GM21825 (cell line): ENCODE measurements around the gene ASPG.

Experiments
- ATAC-seq: cut with Tn5 transposase; IDR thresholded peaks from one replicate; pipeline ENCODE4 v1.9.1; 2021; ENCODE audit warnings: mild to moderate bottlenecking, moderate library complexity; ENCODE audit not compliant: unreplicated experiment

The ASPG gene

DNA sequence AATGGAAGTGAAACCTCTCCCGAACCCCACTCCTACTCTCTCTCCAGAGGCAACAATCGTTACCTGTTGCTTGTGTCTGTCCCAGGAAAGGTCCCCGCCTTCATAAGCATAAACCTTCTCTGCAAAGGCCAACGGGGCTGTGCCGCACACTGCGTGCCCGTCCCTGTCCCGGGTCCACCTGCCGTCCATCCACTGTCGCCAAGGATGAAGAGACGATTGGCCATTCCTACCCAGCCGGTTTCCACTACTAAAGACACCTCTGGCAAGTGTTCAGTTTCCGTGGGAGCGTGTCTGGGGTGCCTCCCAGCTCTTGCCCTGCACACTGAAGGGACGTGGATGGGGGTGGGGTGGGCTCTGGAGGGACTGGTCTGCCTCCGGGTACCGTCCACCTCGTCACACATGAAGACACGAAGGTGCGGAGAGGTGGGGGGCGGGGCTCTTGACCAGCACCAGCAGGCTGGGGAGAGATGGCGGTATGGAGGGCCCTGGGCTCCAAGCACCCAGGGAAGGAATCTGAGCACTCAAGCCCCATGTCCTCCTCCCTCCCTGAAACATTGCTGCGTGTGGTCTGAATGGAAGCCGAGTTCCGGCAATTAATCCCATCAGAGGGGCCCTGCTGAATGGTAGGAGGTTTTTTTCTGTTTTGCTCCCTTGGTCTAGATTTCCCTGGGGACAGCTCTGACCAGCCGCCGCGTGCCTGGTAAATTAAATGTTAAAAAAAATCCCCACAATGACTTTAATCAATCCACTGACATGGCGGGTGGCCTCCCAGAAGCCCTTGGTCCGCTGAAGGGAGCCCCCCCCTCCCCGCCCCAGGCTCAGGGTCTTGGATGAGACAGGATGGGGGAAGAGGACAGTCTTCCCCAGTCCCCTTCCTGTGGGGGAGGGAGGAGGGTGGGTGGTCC, 48.8 kb downstream of the ASPG start:
- no peak for ATAC-seq

DNA sequence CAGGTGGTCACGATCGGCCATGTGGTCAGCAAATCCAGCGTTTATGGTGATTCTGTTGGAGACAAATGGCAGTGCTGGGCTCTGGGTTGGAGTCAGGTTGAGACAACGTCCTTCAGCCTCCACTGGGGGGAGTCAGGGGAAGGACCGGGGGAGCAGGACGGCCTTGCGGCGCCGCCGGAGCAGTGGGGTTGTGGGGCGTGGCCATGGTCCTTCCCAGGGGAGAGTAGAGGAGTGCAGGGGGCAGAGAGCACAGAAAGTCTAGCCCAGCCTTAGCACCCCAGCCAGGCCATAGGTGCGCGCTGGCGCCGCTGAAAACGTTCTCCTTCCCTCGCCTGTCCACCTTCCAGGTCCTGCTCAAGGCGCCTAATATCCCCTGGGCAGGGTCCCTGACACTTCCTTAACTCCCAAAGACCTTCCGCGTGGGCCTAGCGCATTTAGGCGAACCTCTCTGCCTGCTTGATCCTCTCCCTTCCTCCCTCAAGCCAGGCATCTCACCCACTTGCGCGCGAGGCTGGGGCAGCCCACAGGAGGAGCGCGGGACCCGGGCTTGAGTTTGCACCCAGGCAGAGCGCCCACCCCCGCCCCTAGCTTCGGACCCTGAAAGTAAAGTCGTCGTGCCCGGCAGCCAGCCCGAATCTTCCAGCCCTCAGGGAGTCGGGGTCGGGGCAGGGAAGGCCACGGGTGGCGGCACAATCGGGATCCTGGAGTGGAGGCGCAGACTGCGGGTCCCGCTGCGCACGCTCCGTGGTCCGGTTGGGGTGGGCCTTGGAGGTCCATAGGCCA, 49.8 kb downstream of the ASPG start:
- ATAC-seq, result no peak

DNA sequence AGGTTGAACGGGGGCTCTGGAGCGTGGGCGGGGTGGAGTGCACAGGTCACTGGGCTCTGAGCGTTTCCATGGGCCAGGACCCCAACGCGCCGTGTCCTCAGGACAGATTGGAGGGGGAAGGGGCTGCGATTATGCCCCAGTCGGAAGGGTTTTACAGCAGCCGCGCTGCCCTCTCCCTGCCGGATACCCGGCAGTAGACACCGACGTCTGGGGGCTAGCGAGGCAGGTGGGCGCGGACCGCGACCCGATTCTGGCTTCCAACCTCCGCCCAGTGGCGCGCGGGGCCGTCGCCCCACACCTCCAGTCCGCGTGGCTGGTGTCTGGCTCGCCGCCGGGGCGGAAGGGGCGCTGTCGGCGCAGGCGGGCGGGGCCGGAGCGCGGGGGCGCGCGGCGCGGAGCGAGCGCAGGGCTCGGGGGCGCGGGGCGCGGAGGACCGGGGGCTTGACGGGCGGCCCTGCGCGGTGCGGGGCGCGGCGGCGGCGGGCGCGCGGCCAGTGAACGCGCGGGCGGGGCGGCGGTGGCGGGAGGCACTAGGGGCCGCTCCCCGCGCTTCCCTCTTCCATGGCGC, 50.5 kb downstream of the ASPG start:
- no peak for ATAC-seq

DNA sequence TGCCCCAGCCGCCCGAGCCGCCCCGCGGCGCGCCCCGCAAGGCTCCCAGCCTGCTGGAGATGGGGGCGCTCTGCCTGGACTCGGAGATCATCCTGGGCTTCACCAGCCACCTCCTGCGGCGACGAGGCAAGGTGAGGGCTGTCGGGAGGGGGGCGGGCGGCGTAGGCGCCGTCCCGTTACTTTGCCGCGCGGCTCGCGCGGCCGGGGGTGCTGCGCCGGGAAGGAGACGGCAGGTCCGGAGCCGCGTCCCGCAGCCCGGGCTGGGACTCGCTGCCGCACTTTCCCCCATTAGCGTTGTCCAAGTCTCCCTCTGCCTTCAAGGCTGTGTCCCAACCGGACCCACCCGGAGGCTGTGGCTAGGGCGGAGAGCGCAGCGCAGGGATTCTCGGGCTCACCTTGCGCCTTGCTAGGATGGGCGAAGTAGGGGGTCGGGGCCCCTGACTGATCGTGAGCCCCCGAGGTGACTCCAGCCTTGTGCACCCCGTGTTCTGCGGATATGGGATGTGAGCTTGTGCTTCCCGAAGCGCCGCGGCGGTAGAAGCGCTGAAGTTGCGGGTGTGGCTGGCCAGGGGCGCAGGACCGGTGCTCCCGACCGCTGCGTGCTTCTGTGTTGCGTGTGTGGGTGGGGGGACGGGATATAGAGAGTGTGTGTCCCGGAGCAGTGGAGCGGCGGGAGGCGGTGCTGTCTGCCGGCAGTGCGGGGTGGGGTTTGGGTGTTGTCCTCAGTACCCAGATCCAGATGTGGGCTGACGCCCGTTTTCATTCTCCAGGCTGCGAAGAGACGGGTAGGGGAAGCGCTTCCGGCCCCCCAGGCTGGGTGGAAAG, 51.2 kb downstream of the ASPG start:
- ATAC-seq, result no peak

DNA sequence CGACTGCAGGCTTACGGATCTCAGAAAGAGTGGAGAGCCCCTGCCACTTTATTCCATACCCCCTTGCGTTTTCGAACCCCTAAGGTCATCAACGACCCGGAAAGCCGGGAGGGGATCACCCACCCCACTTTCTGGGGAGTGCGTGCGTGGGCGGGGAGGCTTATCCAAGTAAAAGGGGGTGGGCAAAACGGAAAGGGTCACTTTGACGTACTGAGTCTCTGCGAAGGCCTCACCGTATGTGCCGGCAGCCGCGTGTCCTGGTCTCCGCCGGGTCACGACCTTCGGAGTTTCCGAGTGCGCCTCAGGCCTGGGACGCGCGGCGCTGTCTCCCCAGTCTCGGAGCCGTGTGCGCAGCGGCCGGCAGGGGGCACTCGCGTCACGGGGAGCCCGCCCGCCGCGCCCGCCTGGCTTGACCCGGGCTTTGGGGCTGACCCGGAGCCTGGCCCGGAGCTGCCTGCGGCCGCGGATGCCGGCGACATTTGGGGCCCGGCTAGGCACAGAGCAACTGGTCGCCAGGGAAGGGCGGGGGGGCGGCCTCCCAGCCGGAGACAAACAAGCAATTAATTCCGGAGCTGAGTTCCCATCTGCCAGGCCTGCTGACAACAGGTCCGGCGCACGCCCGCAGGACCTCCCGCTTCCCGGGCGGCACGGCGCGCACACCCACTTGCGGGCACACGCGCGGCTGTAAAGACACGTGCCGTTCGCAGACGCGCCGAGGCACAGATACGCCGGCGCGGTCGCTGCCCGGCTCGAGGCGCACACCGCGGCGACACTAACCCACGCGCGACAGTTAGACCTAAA, 52.0 kb downstream of the ASPG start:
- no peak for ATAC-seq

DNA sequence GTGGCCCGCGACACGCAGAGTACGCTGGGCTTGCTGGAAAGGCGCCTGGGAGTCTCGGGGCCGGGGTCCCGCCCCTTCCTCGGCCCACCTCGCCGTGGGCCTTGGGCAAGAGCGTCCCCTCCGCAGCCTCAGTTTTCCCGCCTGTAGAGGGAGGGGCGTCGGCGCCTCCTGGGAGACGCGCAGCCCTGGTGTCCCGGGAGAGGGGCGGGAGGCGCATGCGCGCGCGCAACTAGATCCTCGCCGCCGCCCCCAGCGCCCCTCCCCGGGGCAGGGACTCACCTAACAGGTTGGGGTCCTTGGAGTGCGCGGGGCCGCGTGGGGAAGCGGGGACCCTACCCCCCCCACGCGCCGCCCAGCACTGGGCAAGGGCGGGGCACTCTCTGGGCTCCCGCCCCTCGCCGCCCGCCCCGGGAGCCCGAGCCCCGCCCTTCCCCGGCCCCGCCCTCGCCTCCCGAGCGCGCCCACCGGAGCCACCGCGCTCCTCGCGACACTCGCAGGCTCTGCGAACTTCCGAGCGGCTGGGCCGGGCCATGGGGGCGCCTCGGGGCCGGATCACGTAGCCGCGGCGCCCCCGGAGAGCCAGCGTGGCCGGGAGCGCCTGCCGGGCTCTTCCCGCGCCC, 52.7 kb downstream of the ASPG start, which contains the start of gene KIF26A:
Gene KIF26A, plus strand, starts transcription at position 490 of the 620 bp plus-strand sequence. CDS start 136 bp downstream, outside the sequence.
- no peak for ATAC-seq

DNA sequence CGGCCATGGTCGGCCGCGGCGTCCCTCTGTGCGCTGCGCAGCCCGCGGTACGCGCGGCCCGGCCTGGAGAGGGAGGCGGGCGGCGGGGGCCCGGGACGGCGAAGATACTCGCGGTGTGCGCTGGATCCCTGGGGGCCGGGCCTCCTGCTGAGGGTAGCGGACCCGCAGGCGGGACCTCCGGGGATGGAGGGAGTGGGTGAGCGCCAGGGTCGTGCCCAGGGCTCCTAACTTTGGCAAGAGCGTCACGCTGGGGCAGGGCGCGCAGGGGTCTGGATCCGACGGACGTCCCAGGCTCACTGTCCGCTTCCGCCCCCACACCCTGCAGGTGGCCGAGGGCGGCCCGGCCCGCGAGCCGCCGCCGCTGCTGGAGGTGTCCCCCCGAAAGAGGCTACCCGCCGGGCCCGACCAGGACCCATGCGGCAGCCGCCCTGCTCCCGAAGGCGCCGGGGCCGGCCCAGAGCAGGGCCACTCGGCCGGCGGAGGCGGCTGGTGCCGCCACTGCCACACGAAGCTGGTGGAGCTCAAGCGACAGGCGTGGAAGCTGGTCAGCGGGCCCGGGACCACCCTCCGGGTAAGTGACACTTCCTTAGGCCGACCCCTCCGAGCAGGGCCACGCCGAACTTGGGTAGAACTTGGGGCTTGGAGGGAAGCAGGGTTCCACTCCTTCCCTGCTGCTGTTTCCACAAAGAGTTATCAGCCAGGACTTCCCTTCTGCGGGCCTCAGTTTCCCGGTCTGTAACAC, 53.4 kb downstream of the ASPG start:
- ATAC-seq, result no peak

DNA sequence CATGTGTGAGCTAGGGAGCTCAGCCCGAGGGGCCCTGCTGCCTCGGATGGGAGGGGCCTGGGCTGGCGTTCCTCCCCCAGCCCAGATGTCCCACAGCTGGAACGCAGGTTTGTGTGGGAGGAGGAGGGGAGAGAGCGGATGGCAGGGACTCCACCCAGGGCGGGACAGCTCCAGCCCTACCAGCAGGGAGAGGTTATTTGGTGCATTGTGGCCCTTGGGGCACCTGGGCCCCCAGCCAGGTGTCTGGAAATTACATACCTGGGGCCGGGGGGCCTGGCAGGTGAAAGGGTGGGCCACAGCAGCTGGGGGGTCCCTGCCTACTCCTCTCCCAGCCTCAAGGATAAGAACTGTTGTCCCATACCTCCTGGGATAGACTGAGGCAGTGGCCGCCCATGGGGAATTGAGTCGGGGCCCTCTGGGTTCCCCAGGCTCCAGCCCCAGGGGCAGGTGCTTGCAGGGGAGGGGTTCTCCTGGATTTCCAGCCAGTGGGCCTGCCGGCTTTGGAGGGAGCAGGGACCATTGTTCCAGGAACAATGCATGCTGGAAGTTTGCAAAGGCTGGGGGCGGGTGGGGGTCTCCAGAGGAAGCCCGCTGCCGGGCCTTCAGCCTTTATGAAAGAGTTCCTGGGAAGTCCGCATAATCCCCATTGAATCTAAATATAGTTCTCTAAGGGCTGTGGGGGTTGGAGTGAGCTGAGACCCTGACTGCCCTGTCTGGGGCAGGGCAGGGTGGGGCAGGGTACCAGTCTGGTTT, 54.1 kb downstream of the ASPG start:
- no peak for ATAC-seq

DNA sequence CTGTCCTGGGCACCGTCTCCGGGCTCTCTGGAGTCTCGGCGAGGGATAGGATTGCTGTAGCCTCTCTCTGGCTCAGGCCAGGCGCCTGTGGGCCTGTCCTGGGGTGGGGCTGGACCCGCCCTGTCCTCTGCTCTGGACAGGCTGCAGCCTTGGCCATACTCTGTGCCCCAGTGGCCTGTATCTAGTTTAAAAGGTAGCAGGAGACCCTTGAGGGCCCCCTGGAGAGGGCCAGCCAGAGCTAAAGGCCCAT, 54.6 kb downstream of the ASPG start:
- no peak for ATAC-seq

DNA sequence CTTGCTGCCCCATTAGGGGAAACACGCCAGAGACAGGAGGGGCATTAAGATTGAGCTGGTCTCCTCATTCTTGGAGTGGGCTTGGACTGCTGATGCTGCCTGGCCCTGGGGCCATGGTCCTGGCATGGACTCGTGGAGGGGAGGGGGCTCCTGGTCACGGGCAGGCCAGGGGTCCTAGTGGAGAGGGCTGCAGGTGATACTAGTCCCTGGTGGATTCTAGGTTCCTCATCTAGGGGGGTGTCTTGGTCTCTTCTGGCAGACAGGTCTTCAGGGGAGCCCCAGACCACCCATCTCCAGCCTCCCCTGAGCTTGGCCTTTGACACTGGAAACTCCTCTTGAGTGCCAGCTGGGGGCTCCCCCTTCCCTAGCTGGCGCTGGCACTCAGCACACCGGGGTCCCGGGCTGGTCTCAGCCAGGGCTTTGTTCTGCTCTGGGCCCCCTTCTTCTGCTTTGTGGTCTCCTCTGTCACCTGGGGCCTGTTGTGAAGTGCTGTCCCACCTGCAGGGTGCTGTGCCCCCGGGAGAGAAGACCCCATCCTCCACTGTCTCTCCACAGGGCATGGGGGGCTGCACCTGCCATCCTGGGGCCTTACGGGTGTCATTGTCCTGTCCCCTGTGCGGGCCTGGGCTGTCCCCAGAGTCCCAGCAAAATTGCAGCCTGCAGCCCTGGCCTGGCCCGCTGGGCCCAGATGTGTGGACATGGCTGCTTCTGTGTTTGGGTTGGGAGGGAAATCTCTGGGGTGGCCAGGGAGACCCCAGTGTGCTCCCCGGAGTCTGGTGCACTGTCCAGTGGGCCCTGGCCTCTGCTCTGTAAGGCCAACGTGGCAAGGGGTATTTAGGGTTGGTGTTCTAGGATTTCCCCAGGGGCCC, 55.2 kb downstream of the ASPG start:
- no peak for ATAC-seq

DNA sequence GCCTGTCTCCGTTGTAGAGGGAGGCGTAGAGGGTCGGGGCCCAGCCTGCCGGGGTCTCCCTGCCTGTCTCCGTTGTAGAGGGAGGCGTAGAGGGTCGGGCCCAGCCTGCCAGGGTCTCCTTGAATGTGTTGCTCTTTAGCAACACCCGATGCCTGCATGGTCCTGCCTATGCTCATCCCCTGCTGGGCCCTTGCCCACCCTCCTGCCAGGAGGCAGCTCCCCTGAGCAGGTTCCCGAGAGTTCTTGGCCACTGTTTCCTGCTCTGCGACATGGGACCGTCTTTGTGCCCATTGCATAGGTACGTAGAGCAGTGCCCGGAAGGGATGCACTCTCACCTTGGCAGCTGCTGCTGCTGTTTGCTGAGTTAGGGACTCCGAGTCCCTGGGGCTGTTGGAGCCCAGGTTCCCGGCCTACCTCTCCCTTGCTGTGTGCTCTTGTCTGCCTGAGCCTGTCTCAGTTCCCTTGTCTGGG, 56.2 kb downstream of the ASPG start:
- ATAC-seq, result no peak

DNA sequence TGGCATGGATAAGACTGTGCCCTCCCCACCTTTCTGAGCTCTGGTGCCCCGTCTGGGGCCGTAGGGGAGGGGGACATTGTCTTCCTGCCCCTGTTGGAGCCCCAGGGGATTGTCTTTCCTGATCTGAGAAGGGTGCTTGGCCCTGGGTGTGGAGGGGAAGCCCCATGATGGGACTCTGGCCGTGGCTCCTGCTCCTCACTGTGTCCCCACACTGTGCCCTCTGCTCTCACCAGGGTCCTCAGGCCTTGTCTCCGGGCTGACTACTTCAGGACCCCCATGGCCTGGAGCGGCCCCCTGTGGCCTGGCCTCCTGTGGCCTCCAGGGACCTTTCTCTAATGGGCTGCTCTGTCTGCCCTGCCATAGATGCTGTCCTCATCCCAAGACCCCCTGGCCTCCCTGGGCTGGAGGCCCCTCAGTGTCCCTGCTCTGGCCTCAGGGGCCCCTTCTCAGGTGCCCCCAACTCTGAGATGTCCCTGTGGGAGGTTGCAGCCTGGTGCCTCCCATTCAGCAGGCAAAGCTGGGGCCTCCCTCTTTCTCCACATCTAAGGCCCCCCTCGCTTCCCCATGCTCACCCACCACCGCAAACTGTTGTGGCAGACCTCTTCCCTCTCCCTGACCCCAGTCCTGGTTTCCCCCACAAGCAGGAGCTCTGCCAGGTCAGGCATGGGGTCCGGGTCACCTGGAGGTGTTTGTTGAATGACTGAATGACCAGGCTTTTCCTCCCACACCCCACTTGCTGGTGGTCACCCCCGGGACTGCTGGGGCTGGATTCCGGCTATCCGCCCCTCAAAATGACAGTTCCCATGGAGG, 56.8 kb downstream of the ASPG start:
- ATAC-seq, result no peak

DNA sequence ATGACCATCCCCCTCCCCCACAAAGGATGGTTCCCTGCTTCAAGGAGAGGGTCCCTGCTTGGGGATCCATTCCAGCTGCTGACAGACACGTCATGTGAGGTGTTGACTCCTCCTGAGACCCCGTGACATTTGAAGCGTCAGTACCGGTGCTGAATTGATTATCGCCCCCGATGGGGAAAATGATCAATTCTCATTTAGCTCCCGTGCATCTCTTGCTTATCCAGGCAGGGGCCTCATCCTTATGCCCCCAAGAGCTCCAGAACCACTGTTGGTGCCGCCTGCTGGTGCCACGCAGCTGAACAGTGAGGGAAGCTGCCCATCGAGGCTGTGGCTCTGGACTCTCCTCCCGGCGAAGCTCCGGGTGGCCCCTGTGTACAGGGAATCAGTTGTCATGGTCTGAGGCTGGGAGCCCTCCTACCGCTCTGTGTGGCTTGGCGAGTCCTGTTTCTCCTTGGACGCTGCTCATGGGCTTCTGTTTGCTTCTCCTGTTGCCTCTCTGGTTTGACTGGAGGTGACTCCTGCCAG, 57.5 kb downstream of the ASPG start:
- ATAC-seq, result no peak

DNA sequence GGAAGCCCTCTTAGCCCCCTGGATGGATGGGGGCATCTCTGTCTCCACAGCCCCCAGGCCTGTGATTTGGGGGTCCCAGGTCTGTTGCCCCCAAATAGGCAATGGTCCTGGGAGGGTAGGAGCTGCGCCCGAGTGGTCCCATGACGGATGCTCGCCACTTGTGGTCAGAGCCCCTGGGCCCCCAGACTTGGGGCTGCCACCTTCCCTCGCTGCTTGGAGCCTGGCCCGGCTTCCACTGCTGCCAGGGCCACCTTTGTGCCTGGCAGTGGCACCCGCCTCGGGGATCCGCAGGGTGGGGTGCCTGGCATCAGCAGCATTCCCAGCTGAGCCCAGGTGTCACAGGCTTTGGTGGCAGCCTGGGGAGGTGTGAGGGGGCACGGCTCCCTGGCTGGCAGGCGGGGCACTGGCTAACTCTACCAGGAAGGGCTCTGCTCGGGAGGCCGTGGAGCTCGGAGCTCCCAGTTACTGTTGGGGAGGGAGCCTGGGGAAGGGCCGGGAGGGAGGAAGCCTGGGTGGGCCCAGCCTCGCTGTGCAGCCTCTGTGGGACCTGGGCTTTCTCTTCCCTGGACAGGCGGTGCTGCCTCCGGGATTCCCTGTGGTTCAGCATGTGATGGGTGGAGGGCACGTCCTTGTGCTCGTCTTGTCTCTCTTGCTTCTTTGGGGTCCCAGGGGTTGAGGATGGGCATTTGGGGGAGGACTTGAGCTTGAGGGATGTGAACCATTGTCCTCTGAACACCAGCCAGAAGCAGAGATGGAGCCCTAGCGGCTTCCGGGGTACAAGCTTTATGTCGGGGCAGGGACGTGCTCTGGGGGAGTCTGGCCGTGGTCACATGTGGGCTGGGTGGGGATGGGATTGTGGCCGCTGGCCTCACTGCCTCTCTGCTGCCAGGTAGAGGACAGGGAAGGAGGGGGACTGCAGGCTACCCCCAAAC, 58.3 kb downstream of the ASPG start:
- no peak for ATAC-seq

DNA sequence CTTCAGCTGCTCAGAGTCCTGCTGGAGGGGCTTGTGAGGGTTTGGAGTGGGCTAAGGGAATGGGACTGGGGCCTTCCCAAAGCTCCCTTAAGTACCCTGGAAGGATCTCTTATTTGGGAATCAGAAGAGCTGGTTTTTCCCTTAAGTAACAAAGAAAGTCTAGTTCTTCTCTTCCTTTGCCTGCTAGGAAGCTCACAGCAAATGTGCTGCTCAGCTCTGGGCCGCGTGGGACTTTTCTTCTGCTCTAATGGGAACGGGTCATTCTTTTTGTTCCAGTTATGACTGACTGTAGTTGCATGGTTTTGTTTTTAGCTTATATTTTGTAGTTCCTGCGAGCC, 58.9 kb downstream of the ASPG start:
- ATAC-seq, result no peak
